ENCODE measurements around the gene PDE7B.

The PDE7B gene

DNA sequence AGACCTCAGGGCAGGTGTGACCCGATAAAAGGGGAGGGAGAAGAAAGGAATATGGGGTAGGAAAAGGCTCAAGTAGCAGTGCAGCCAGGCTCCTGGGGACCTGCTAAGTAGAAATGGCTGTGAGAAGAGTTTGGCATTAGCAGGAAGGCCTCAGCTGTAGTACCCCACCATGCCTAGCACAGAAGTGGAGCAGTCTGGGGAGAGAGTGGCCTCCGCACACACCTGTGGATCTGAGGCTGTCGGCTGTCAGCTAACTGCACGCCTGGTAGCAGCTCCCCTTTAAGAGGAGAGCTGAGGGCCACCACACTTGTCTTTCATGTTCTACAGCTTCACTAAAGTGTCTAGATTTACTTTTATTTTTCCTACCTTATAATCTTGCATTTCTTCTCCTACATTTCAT, 24.6 kb downstream of the PDE7B start:
- H3K9ac ChIP-seq (ENCODE audit: low read depth, low read length, poor library complexity, severe bottlenecking) = no peak overlapping the region
- H2AFZ ChIP-seq (ENCODE audit: low read length) = no peak overlapping the region
- H3K4me1 ChIP-seq (ENCODE audit: insufficient read depth, low read length, poor library complexity, severe bottlenecking) = peaks cover 13% of the 10 kb centered on the region
- H4K20me1 ChIP-seq (ENCODE audit: insufficient read depth, low read length, poor library complexity, severe bottlenecking) = no peaks in the 10 kb centered on the region
- no peaks in the 10 kb centered on the region for H3K36me3 ChIP-seq (ENCODE audit: insufficient read depth, low read length)
- no peaks in the 10 kb centered on the region for H3K79me2 ChIP-seq (ENCODE audit: insufficient read depth, low read length)
- H3K4me3 ChIP-seq (ENCODE audit: low read length, poor library complexity, severe bottlenecking) = no peak overlapping the region
- TF ChIP-seq EZH2phosphoT487 (IDR thresholded peaks at IDR 0.05; ENCODE audit: borderline replicate concordance) = no peak
- TF ChIP-seq, protein P1, sequence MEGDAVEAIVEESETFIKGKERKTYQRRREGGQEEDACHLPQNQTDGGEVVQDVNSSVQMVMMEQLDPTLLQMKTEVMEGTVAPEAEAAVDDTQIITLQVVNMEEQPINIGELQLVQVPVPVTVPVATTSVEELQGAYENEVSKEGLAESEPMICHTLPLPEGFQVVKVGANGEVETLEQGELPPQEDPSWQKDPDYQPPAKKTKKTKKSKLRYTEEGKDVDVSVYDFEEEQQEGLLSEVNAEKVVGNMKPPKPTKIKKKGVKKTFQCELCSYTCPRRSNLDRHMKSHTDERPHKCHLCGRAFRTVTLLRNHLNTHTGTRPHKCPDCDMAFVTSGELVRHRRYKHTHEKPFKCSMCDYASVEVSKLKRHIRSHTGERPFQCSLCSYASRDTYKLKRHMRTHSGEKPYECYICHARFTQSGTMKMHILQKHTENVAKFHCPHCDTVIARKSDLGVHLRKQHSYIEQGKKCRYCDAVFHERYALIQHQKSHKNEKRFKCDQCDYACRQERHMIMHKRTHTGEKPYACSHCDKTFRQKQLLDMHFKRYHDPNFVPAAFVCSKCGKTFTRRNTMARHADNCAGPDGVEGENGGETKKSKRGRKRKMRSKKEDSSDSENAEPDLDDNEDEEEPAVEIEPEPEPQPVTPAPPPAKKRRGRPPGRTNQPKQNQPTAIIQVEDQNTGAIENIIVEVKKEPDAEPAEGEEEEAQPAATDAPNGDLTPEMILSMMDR (conservative IDR thresholded peaks at IDR 0.05; ENCODE audit: low read length) = no peak
- H3F3A ChIP-seq (ENCODE audit: low read depth) = no peaks in the 10 kb centered on the region
- H3K27me3 ChIP-seq (ENCODE audit: insufficient read depth, low read length, poor library complexity, severe bottlenecking) = peaks cover 4% of the 10 kb centered on the region
- H3K9me2 ChIP-seq (replicated peaks; ENCODE audit: low read depth, low read length) = no peaks in the 10 kb centered on the region
- H3K9me3 ChIP-seq (ENCODE audit: insufficient read depth, low read depth, low read length) = no peaks in the 10 kb centered on the region
- no peak overlapping the region for H3K4me2 ChIP-seq (ENCODE audit: low read depth, low read length, poor library complexity, severe bottlenecking)

GRCh38 chr6:135877666-135878065, 26.2 kb downstream of the PDE7B start:
- H2AFZ ChIP-seq (ENCODE audit: low read length) = no peak overlapping the region
- H3K4me1 ChIP-seq (ENCODE audit: insufficient read depth, low read length, poor library complexity, severe bottlenecking) = peaks cover 13% of the 10 kb centered on the region
- no peaks in the 10 kb centered on the region for H3K9me2 ChIP-seq (replicated peaks; ENCODE audit: low read depth, low read length)
- no peaks in the 10 kb centered on the region for H3K79me2 ChIP-seq (ENCODE audit: insufficient read depth, low read length)
- no peak overlapping the region for H3K9ac ChIP-seq (ENCODE audit: low read depth, low read length, poor library complexity, severe bottlenecking)
- H3K4me2 ChIP-seq (ENCODE audit: low read depth, low read length, poor library complexity, severe bottlenecking) = no peak overlapping the region
- H3K9me3 ChIP-seq (ENCODE audit: insufficient read depth, low read depth, low read length) = no peaks in the 10 kb centered on the region
- TF ChIP-seq EZH2phosphoT487 (IDR thresholded peaks at IDR 0.05; ENCODE audit: borderline replicate concordance) = no peak
- TF ChIP-seq, protein P1 (conservative IDR thresholded peaks at IDR 0.05; ENCODE audit: low read length) = no peak
- no peak overlapping the region for H3K4me3 ChIP-seq (ENCODE audit: low read length, poor library complexity, severe bottlenecking)
- no peaks in the 10 kb centered on the region for H4K20me1 ChIP-seq (ENCODE audit: insufficient read depth, low read length, poor library complexity, severe bottlenecking)
- no peaks in the 10 kb centered on the region for H3K36me3 ChIP-seq (ENCODE audit: insufficient read depth, low read length)
- no peaks in the 10 kb centered on the region for H3K27me3 ChIP-seq (ENCODE audit: insufficient read depth, low read length, poor library complexity, severe bottlenecking)
- no peaks in the 10 kb centered on the region for H3F3A ChIP-seq (ENCODE audit: low read depth)

- TF ChIP-seq, protein P1 (conservative IDR thresholded peaks at IDR 0.05; ENCODE audit: low read length) = no peak
- TF ChIP-seq EZH2phosphoT487 (IDR thresholded peaks at IDR 0.05; ENCODE audit: borderline replicate concordance) = no peak
- peak overlapping the region; percentile 70 for H3K4me3 ChIP-seq (ENCODE audit: low read length, poor library complexity, severe bottlenecking)
These were observed 28.8 kb downstream of the PDE7B start for GRCh38 chr6:135880066-135880972.

More at GRCh38 chr6:135880066-135880972, 28.8 kb downstream of the PDE7B start:
- H3K36me3 ChIP-seq (ENCODE audit: insufficient read depth, low read length) = no peaks in the 10 kb centered on the region
- no peaks in the 10 kb centered on the region for H3K9me3 ChIP-seq (ENCODE audit: insufficient read depth, low read depth, low read length)
- H2AFZ ChIP-seq (ENCODE audit: low read length) = peak overlapping the region; percentile 80
- no peaks in the 10 kb centered on the region for H3F3A ChIP-seq (ENCODE audit: low read depth)
- H3K9me2 ChIP-seq (replicated peaks; ENCODE audit: low read depth, low read length) = no peaks in the 10 kb centered on the region
- H3K4me1 ChIP-seq (ENCODE audit: insufficient read depth, low read length, poor library complexity, severe bottlenecking) = peaks cover 13% of the 10 kb centered on the region
- peak overlapping the region; percentile 34 for H3K9ac ChIP-seq (ENCODE audit: low read depth, low read length, poor library complexity, severe bottlenecking)
- H3K4me2 ChIP-seq (ENCODE audit: low read depth, low read length, poor library complexity, severe bottlenecking) = peak overlapping the region; percentile 89
- H3K79me2 ChIP-seq (ENCODE audit: insufficient read depth, low read length) = no peaks in the 10 kb centered on the region
- no peaks in the 10 kb centered on the region for H4K20me1 ChIP-seq (ENCODE audit: insufficient read depth, low read length, poor library complexity, severe bottlenecking)
- no peaks in the 10 kb centered on the region for H3K27me3 ChIP-seq (ENCODE audit: insufficient read depth, low read length, poor library complexity, severe bottlenecking)
